Measurements from ENCODE around the gene PHACTR2. TPM values are rescaled to one million over a fixed set of nuclear protein-coding genes. Genes with fewer than 3 reads are reported as not detected.

Gene PHACTR2
- total RNA-seq, 1 donor from 2014 or later = 44.7 TPM

- Histone ChIP-seq H3K4me3 (ENCODE audit: insufficient read depth, low read depth, low read length) (no peak overlapping the region), H3K9ac (ENCODE audit: low read length) (no peak overlapping the region), H3K9me3 (ENCODE audit: insufficient read depth, low read depth, low read length) (no peaks in the 10 kb centered on the region), H3K4me2 (ENCODE audit: low read length) (no peak overlapping the region), H2AFZ (ENCODE audit: low read depth, low read length) (no peak overlapping the region), H3K27me3 (ENCODE audit: insufficient read depth, low read length) (no peaks in the 10 kb centered on the region), H3K36me3 (ENCODE audit: insufficient read depth, low read length) (peaks cover 25% of the 10 kb centered on the region), H4K20me1 (ENCODE audit: insufficient read depth, low read length) (no peaks in the 10 kb centered on the region), H3K27ac (ENCODE audit: low read depth, low read length) (no peak overlapping the region), H3K4me1 (ENCODE audit: insufficient read depth, low read length) (no peaks in the 10 kb centered on the region), H3K79me2 (ENCODE audit: insufficient read depth, low read length) (no peaks in the 10 kb centered on the region)
- no peaks in the 10 kb centered on the region for H3K4me1 Mint-ChIP-seq (ENCODE audit: low read depth, unreplicated experiment)
- H3K9me3 Mint-ChIP-seq (ENCODE audit: unreplicated experiment) = no peaks in the 10 kb centered on the region
- TF ChIP-seq EZH2 (IDR thresholded peaks at IDR 0.05; ENCODE audit: insufficient read depth, low read length) = no peak
- TF ChIP-seq CTCF (IDR thresholded peaks at IDR 0.05; ENCODE audit: insufficient read depth, low read depth, low read length) = no peak
- DNase-seq (ENCODE audit: low read depth) = no peak
- peaks cover 3% of the 10 kb centered on the region for H3K36me3 Mint-ChIP-seq (ENCODE audit: low read depth, unreplicated experiment)
- FAIRE-seq = peak; percentile 34
- H3K27me3 Mint-ChIP-seq (ENCODE audit: low read depth, unreplicated experiment) = no peaks in the 10 kb centered on the region
- H3K4me3 Mint-ChIP-seq (ENCODE audit: unreplicated experiment) = no peak overlapping the region
- H3K27ac Mint-ChIP-seq (ENCODE audit: unreplicated experiment) = no peak overlapping the region
These were observed 94.6 kb downstream of the PHACTR2 start for GRCh38 chr6:143772116-143773086.

- Histone ChIP-seq H3K27ac (ENCODE audit: low read depth, low read length) (no peak overlapping the region), H3K4me2 (ENCODE audit: low read length) (no peak overlapping the region), H3K4me3 (ENCODE audit: insufficient read depth, low read depth, low read length) (no peak overlapping the region), H3K9ac (ENCODE audit: low read length) (no peak overlapping the region), H3K9me3 (ENCODE audit: insufficient read depth, low read depth, low read length) (no peaks in the 10 kb centered on the region), H4K20me1 (ENCODE audit: insufficient read depth, low read length) (no peaks in the 10 kb centered on the region), H2AFZ (ENCODE audit: low read depth, low read length) (no peak overlapping the region), H3K79me2 (ENCODE audit: insufficient read depth, low read length) (no peaks in the 10 kb centered on the region), H3K4me1 (ENCODE audit: insufficient read depth, low read length) (no peaks in the 10 kb centered on the region), H3K27me3 (ENCODE audit: insufficient read depth, low read length) (no peaks in the 10 kb centered on the region), H3K36me3 (ENCODE audit: insufficient read depth, low read length) (peaks cover 20% of the 10 kb centered on the region)
- Mint-ChIP-seq H3K27ac (ENCODE audit: unreplicated experiment) (no peak overlapping the region), H3K9me3 (ENCODE audit: unreplicated experiment) (no peaks in the 10 kb centered on the region), H3K4me1 (ENCODE audit: low read depth, unreplicated experiment) (no peaks in the 10 kb centered on the region), H3K36me3 (ENCODE audit: low read depth, unreplicated experiment) (peaks cover 3% of the 10 kb centered on the region), H3K27me3 (ENCODE audit: low read depth, unreplicated experiment) (no peaks in the 10 kb centered on the region), H3K4me3 (ENCODE audit: unreplicated experiment) (no peak overlapping the region)
- FAIRE-seq (no peak), DNase-seq (ENCODE audit: low read depth) (no peak)
- TF ChIP-seq EZH2 (IDR thresholded peaks at IDR 0.05; ENCODE audit: insufficient read depth, low read length) (no peak), CTCF (IDR thresholded peaks at IDR 0.05; ENCODE audit: insufficient read depth, low read depth, low read length) (no peak)
These were observed 95.9 kb downstream of the PHACTR2 start for GRCh38 chr6:143773506-143774150.

Data from astrocyte (in vitro differentiated cells and primary cell).